Ovary (tissue), 9 donors: ENCODE results near the gene ZNF654. TPM values are rescaled to one million over a fixed set of nuclear protein-coding genes. Genes with fewer than 3 reads are reported as not detected.

Source experiments
- DNase-seq, 5 donors: peaks; one replicate each; pipeline ENCODE4 v3.0.0-alpha.2; 2019 to 2020
- H3K27ac ChIP-seq, 2 donors: fragments of 200-600 bp; one replicate each; pipeline versions ENCODE4 v1.5.1 to v1.8.0; 2019 to 2022
- H3K27me3 ChIP-seq: fragments of 200-600 bp; one replicate; pipeline ENCODE4 v1.8.0; 2022
- H3K36me3 ChIP-seq: fragments of 200-600 bp; sonication (generic); one replicate; pipeline ENCODE4 v1.5.1; 2019
- H3K4me1 ChIP-seq: one replicate; pipeline ENCODE4 v1.8.1; 2013; ENCODE audit warnings: mild to moderate bottlenecking, moderate library complexity; ENCODE audit not compliant: insufficient read depth
- H3K4me3 ChIP-seq: fragments of 200-600 bp; sonication (generic); one replicate; pipeline ENCODE4 v1.5.1; 2017
- H3K9me3 ChIP-seq, 2 donors: fragments of 200-600 bp in 1 of 2; sonication (generic) in 1 of 2; one replicate each; pipeline versions ENCODE4 v1.5.1 to v1.8.1; 2013 to 2019; ENCODE audit warnings: mild to moderate bottlenecking in 1 of 2, moderate library complexity in 1 of 2
- CTCF ChIP-seq, 3 donors: fragments of 450-650 bp in 2 of 3; fragments of 200-600 bp in 1 of 3; IDR thresholded peaks; one replicate each; pipeline versions ENCODE4 v1.5.1 to v1.8.0; 2016 to 2022; ENCODE audit warnings: antibody characterized with exemption in 3 of 3, mild to moderate bottlenecking in 1 of 3
- EP300 ChIP-seq: sonication (generic); formaldehyde crosslinking; IDR thresholded peaks from one replicate; pipeline ENCODE4 v1.6.1; 2017; ENCODE audit warnings: antibody characterized with exemption
- POLR2A ChIP-seq: fragments of 450-650 bp; IDR thresholded peaks from one replicate; pipeline ENCODE4 v1.6.1; 2017; ENCODE audit warnings: antibody characterized with exemption, mild to moderate bottlenecking, moderate library complexity
- WGBS, 3 donors: extraction: QIAGEN DNeasy Blood & Tissue Kit in 1 of 3; methylation state at CpG; one replicate each; pipeline versions ENCODE4 v1.1.5 to v1.1.7; 2013 to 2017; 5-methylcytosine and 5-hydroxymethylcytosine counted together
- intact Hi-C, 4 donors: fragments of 100-400 bp; cut with DNase I; formaldehyde crosslinking; loops; one replicate each; pipeline versions ENCODE4 v1.11.0 to v1.15.1; 2022 to 2023
- polyA plus RNA-seq, 2 donors: library from polyadenylated mRNA; stranded (reverse); fragments of 200-250 nt in 1 of 2; fragments of 350-450 nt in 1 of 2; fragmentation: Illumina TruSeq in 1 of 2; extraction: RNeasy Lipid Tissue Mini Kit (QIAGEN cat#74804) in 1 of 2; gene quantifications; one replicate each; pipeline ENCODE4 v1.2.3, GENCODE V29; 2013 to 2014
- total RNA-seq, 7 donors: library from RNA; depleted of rRNA in 2 of 7; stranded (reverse); fragments of >200 nt in 2 of 7; fragmentation: NEBNext Ultra II Directional in 3 of 7; extraction: Animal tissue kit (Norgen Biotek cat#: 25700) in 3 of 7; gene quantifications; one replicate each; pipeline versions ENCODE4 v1.1.0 to v1.2.4, GENCODE V29; 2016 to 2023
- donor health status: DM: no; HTN: no; CAD: no; lungs with moderate emphysema.
- donor health status: DM: no; HTN: no; CAD: no.
- donor health status: Bipolar disorder and iron deficiency.
- donor health status: DM: yes; HTN: yes; CAD: no.
- donor health status: DM: no; HTN: no; CAD: no.
- donor health status: DM: yes; HTN: yes; CAD: no.

ZNF654 gene
- total and polyA plus RNA-seq, 9 donors = 5.2 to 22.0 (median 15.1) TPM

GRCh38 chr3:88149101-88149508 lies 90.0 kb downstream of the ZNF654 start:
- 0 to 1% (median 1%) methylated on average over 16 of the region's 16 CpGs for WGBS, 3 donors
- intact Hi-C loops = no loop called here
- H3K9me3 ChIP-seq = no peaks in the 10 kb centered on the region
- peak overlapping the region; percentile 25 to 90 for H3K27ac ChIP-seq
- H3K36me3 ChIP-seq = no peaks in the 10 kb centered on the region
- DNase-seq = no peak
- peak overlapping the region; percentile 73 for H3K4me3 ChIP-seq
- H3K27me3 ChIP-seq = no peaks in the 10 kb centered on the region
- TF ChIP-seq EP300 (no peak), POLR2A (no peak), CTCF (IDR thresholded peaks at IDR 0.05) (no peak)
- H3K4me1 ChIP-seq = peaks cover 4% of the 10 kb centered on the region

- TF ChIP-seq CTCF (IDR thresholded peaks at IDR 0.05) = peak in 1 of 3 donors; percentile 17
- no peak for TF ChIP-seq EP300
- TF ChIP-seq POLR2A = peak; percentile 44
- H3K27ac ChIP-seq = peak within 1 kb of the TSS; percentile 25 to 90
- H3K4me3 ChIP-seq = peak within 1 kb of the TSS; percentile 73
- intact Hi-C loops = no loop called here
- no peaks in the 10 kb centered on the region for H3K9me3 ChIP-seq
- H3K27me3 ChIP-seq = no peaks in the 10 kb centered on the region
- DNase-seq = peak; percentile 87 to 91 (median 88)
- H3K36me3 ChIP-seq = no peaks in the 10 kb centered on the region
- H3K4me1 ChIP-seq = peaks cover 4% of the 10 kb centered on the region
- 0% methylated on average over 50 to 57 of the region's 57 CpGs for WGBS, 3 donors
Measured at GRCh38 chr3:88149509-88150362, 90.7 kb downstream of the ZNF654 start, which contains the start of gene C3orf38. Gene C3orf38, plus strand, starts transcription at chr3:88149959. Its CDS starts 94 bp downstream, at chr3:88150053.

GRCh38 chr3:88150371-88150770 lies 91.3 kb downstream of the ZNF654 start:
- intact Hi-C loops = no loop called here
- H3K27me3 ChIP-seq = no peaks in the 10 kb centered on the region
- H3K27ac ChIP-seq = peak overlapping the region; percentile 25 to 90
- peaks cover 4% of the 10 kb centered on the region for H3K4me1 ChIP-seq
- DNase-seq = no peak
- 0 to 1% (median 1%) methylated on average over 8 of the region's 8 CpGs for WGBS, 3 donors
- H3K36me3 ChIP-seq = no peaks in the 10 kb centered on the region
- no peak for TF ChIP-seq EP300
- H3K9me3 ChIP-seq = no peaks in the 10 kb centered on the region
- peak overlapping the region; percentile 73 for H3K4me3 ChIP-seq

- H3K4me1 ChIP-seq = peaks cover 4% of the 10 kb centered on the region
- H3K27ac ChIP-seq = no peak overlapping the region
- peak overlapping the region; percentile 73 for H3K4me3 ChIP-seq
- no peaks in the 10 kb centered on the region for H3K27me3 ChIP-seq
- no peaks in the 10 kb centered on the region for H3K9me3 ChIP-seq
- no peak for TF ChIP-seq EP300
- no peak for TF ChIP-seq CTCF (IDR thresholded peaks at IDR 0.05)
- TF ChIP-seq POLR2A = no peak
- no peak for DNase-seq
- no peaks in the 10 kb centered on the region for H3K36me3 ChIP-seq
- intact Hi-C loops = no loop called here
- WGBS, 3 donors = 2 to 3% (median 3%) methylated on average over 6 of the region's 6 CpGs
Measured at GRCh38 chr3:88150806-88151205, 91.8 kb downstream of the ZNF654 start.

GRCh38 chr3:88151358-88151757 lies 92.3 kb downstream of the ZNF654 start:
- intact Hi-C loops = no loop called here
- DNase-seq = no peak
- Histone ChIP-seq H3K36me3 (no peaks in the 10 kb centered on the region), H3K4me1 (peaks cover 4% of the 10 kb centered on the region), H3K4me3 (no peak overlapping the region), H3K9me3 (no peaks in the 10 kb centered on the region), H3K27ac (no peak overlapping the region), H3K27me3 (no peaks in the 10 kb centered on the region)
- TF ChIP-seq EP300 = no peak
- WGBS, 3 donors = 27 to 31% (median 30%) methylated on average over 4 of the region's 4 CpGs
